K562 (cell line): Measurements from ENCODE around the gene UBE2N. TPM values are rescaled to one million over a fixed set of nuclear protein-coding genes. Genes with fewer than 3 reads are reported as not detected.

Experiments used
- FOXK1 ChIP-seq: sonication (generic); formaldehyde crosslinking; IDR thresholded peaks from 2 replicates; pipeline ENCODE4 v1.8.0; 2022; ENCODE audit warnings: missing genetic modification reagents, mild to moderate bottlenecking, borderline replicate concordance
- L3MBTL2 ChIP-seq: fragments of 450-650 bp; IDR thresholded peaks from 2 replicates; pipeline ENCODE4 v1.6.1; 2016; ENCODE audit warnings: mild to moderate bottlenecking, moderate library complexity
- MYC ChIP-seq, 2 experiments: fragments of 250-450 bp in 1 of 2; sonication (Bioruptor Pico) in 1 of 2; IDR thresholded peaks; 2 replicates each; pipeline versions ENCODE4 v1.5.1 to v1.6.1; 2012 to 2021; ENCODE audit warnings: low read depth in 2 of 2, borderline replicate concordance in 1 of 2, improper control_type of control experiment in 1 of 2, low read length in 1 of 2, mild to moderate bottlenecking in 1 of 2, moderate library complexity in 1 of 2
- RBBP5 ChIP-seq: fragments of 200-600 bp; sonication (generic); IDR thresholded peaks from 2 replicates; pipeline ENCODE4 v1.6.1; 2012; ENCODE audit warnings: borderline replicate concordance, mild to moderate bottlenecking, low read length, control low read depth, inconsistent platforms; ENCODE audit not compliant: insufficient read depth, poor library complexity, severe bottlenecking
- RHOXF2B ChIP-seq: fragments of 250-450 bp; sonication (Bioruptor Pico); conservative IDR thresholded peaks from 2 replicates; pipeline ENCODE4 v1.5.1; 2021
- STAT5B ChIP-seq: fragments of 250-450 bp; sonication (Bioruptor Pico); IDR thresholded peaks from 2 replicates; pipeline ENCODE4 v1.8.0; 2021; ENCODE audit warnings: mild to moderate bottlenecking, inconsistent platforms
- THAP12 ChIP-seq: fragments of 250-450 bp; sonication (Bioruptor Pico); IDR thresholded peaks from 2 replicates; pipeline ENCODE4 v1.9.0; 2021; ENCODE audit warnings: mild to moderate bottlenecking, inconsistent platforms
- THRB ChIP-seq: fragments of 450-650 bp; formaldehyde crosslinking; conservative IDR thresholded peaks from 2 replicates; pipeline ENCODE4 v1.4.0; 2022; ENCODE audit warnings: mild to moderate bottlenecking, missing genetic modification characterization
- ZBTB11 ChIP-seq, 3 experiments: fragments of 200-800 bp in 1 of 3; fragments of 250-450 bp in 1 of 3; fragments of 450-650 bp in 1 of 3; sonication (Bioruptor Pico) in 1 of 3; sonication (Bioruptor generic) in 1 of 3; formaldehyde crosslinking in 1 of 3; IDR thresholded peaks; 2 replicates each; pipeline versions ENCODE4 v1.6.1 to v1.8.0; 2016 to 2022; ENCODE audit warnings: mild to moderate bottlenecking in 2 of 3, missing genetic modification characterization in 2 of 3, missing compliant biosample characterization in 1 of 3, moderate library complexity in 1 of 3
- ZNF764 ChIP-seq: fragments of 250-450 bp; sonication (Bioruptor Pico); IDR thresholded peaks from 2 replicates; pipeline ENCODE4 v1.4.0; 2020; ENCODE audit warnings: low read depth, mild to moderate bottlenecking, moderate library complexity
- polyA plus RNA-seq, 8 experiments: library from polyadenylated mRNA; depleted of rRNA in 4 of 8; stranded (reverse) in 5 of 8; unstranded in 3 of 8; fragments of >200 nt; fragmentation: Nextera tagmentation in 2 of 8; fragmentation: Illumina TruSeq in 1 of 8; extraction: Ambion mirVana in 2 of 8; extraction: Trizol in 1 of 8; gene quantifications; 2 replicates each; pipeline versions ENCODE4 v1.2.1 to v1.2.3, GENCODE V29; 2011 to 2014; ENCODE audit warnings: inconsistent platforms in 1 of 8, missing spikeins in 1 of 8
- total RNA-seq, 7 experiments: library from RNA; depleted of rRNA in 6 of 7; stranded (reverse); fragments of >200 nt in 6 of 7; fragmentation: Illumina TruSeq in 2 of 7; extraction: Trizol in 2 of 7; gene quantifications; 2 replicates each; pipeline versions ENCODE4 v1.2.1 to v1.2.3, GENCODE V29; 2011 to 2021; ENCODE audit warnings: low replicate concordance in 1 of 7
- TF ChIP-seq, protein P1 (sequence below): sonication (generic); formaldehyde crosslinking; IDR thresholded peaks from 2 replicates; pipeline ENCODE4 v1.8.1; 2023; ENCODE audit warnings: mild to moderate bottlenecking, missing genetic modification reagents
- TF ChIP-seq, protein P2 (sequence below): fragments of 450-650 bp; IDR thresholded peaks from 2 replicates; pipeline ENCODE4 v1.6.1; 2014; ENCODE audit warnings: low read depth, mild to moderate bottlenecking, moderate library complexity, borderline replicate concordance
- TF ChIP-seq, protein P3 (sequence below): fragments of 200-800 bp; sonication (Bioruptor generic); IDR thresholded peaks from 2 replicates; pipeline ENCODE4 v1.6.1; 2017; ENCODE audit warnings: missing genetic modification characterization, missing compliant biosample characterization

Gene UBE2N
- total and polyA plus RNA-seq, 9 of the 15 experiments (the other 6 are each of a cell fraction or from before 2014, with no cell fraction given), result 189 to 826 (median 260) TPM

- TF ChIP-seq, protein P1, sequence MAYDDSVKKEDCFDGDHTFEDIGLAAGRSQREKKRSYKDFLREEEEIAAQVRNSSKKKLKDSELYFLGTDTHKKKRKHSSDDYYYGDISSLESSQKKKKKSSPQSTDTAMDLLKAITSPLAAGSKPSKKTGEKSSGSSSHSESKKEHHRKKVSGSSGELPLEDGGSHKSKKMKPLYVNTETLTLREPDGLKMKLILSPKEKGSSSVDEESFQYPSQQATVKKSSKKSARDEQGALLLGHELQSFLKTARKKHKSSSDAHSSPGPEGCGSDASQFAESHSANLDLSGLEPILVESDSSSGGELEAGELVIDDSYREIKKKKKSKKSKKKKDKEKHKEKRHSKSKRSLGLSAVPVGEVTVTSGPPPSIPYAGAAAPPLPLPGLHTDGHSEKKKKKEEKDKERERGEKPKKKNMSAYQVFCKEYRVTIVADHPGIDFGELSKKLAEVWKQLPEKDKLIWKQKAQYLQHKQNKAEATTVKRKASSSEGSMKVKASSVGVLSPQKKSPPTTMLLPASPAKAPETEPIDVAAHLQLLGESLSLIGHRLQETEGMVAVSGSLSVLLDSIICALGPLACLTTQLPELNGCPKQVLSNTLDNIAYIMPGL (CRISPR knock-in tag), result 0 out of 2 replicates have a peak, but pooled peaks have one; percentile 4
- no peak for TF ChIP-seq THAP12
- peak; percentile 26; the same call in 1 of the 2 replicates for TF ChIP-seq L3MBTL2
- peak; percentile 22 for TF ChIP-seq RBBP5
- TF ChIP-seq ZNF764, result no peak
- peak; percentile 54 for TF ChIP-seq MYC (IDR thresholded peaks at IDR 0.05; ENCODE audit: low read depth, low read length)
- no peak for TF ChIP-seq MYC (CRISPR knock-in tag; IDR thresholded peaks at IDR 0.05; ENCODE audit: borderline replicate concordance, low read depth)
- no peak for TF ChIP-seq ZBTB11 (CRISPR knock-in tag; IDR thresholded peaks at IDR 0.05)
- no peak for TF ChIP-seq STAT5B (CRISPR knock-in tag)
- no peak for TF ChIP-seq FOXK1
- TF ChIP-seq, protein P2, sequence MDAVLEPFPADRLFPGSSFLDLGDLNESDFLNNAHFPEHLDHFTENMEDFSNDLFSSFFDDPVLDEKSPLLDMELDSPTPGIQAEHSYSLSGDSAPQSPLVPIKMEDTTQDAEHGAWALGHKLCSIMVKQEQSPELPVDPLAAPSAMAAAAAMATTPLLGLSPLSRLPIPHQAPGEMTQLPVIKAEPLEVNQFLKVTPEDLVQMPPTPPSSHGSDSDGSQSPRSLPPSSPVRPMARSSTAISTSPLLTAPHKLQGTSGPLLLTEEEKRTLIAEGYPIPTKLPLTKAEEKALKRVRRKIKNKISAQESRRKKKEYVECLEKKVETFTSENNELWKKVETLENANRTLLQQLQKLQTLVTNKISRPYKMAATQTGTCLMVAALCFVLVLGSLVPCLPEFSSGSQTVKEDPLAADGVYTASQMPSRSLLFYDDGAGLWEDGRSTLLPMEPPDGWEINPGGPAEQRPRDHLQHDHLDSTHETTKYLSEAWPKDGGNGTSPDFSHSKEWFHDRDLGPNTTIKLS, result no peak
- no peak for TF ChIP-seq THRB (CRISPR knock-in tag)
- no peak for TF ChIP-seq RHOXF2B (CRISPR knock-in tag)
- TF ChIP-seq, protein P3, sequence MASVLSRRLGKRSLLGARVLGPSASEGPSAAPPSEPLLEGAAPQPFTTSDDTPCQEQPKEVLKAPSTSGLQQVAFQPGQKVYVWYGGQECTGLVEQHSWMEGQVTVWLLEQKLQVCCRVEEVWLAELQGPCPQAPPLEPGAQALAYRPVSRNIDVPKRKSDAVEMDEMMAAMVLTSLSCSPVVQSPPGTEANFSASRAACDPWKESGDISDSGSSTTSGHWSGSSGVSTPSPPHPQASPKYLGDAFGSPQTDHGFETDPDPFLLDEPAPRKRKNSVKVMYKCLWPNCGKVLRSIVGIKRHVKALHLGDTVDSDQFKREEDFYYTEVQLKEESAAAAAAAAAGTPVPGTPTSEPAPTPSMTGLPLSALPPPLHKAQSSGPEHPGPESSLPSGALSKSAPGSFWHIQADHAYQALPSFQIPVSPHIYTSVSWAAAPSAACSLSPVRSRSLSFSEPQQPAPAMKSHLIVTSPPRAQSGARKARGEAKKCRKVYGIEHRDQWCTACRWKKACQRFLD (CRISPR knock-in tag), result no peak
Measured at GRCh38 chr12:93441081-93441616, 598 bp downstream of the UBE2N start (continued).
